Fibroblast of lung (primary cell): ENCODE measurements around the gene MELTF. TPM values are rescaled to one million over a fixed set of nuclear protein-coding genes. Genes with fewer than 3 reads are reported as not detected.

Experiments used
- DNase-seq, 2 donors: peaks; one replicate each; pipeline versions ENCODE4 v3.0.0 to v3.0.0-alpha.2; 2010; ENCODE audit warnings: low read depth in 2 of 2
- H2AFZ ChIP-seq: 2 replicates; pipeline ENCODE4 v1.5.1; 2012; ENCODE audit warnings: low read length, control low read depth, inconsistent platforms
- H3K27ac ChIP-seq: 2 replicates; pipeline ENCODE4 v1.5.1; 2011; ENCODE audit warnings: low read length, control low read depth; ENCODE audit not compliant: insufficient read depth
- H3K27me3 ChIP-seq: 2 replicates; pipeline ENCODE4 v1.5.1; 2011; ENCODE audit warnings: mild to moderate bottlenecking, low read length; ENCODE audit not compliant: control insufficient read depth, insufficient read depth
- H3K36me3 ChIP-seq: 2 replicates; pipeline ENCODE4 v1.5.1; 2011; ENCODE audit warnings: low read length; ENCODE audit not compliant: control insufficient read depth, insufficient read depth
- H3K4me1 ChIP-seq: 2 replicates; pipeline ENCODE4 v1.5.1; 2011; ENCODE audit warnings: low read length; ENCODE audit not compliant: control insufficient read depth, insufficient read depth; ENCODE audit errors: extremely low read depth
- H3K4me2 ChIP-seq: 2 replicates; pipeline ENCODE4 v1.5.1; 2011; ENCODE audit warnings: low read length, control low read depth; ENCODE audit not compliant: insufficient read depth; ENCODE audit errors: extremely low read depth
- H3K4me3 ChIP-seq, 4 experiments: fragments of 200-600 bp in 1 of 4; sonication (generic) in 1 of 4; replicated peaks in 1 of 4; 2 replicates each; pipeline ENCODE4 v1.5.1; 2011 to 2016; ENCODE audit warnings: low read length in 4 of 4, low read depth in 3 of 4, mild to moderate bottlenecking in 3 of 4, control low read depth in 2 of 4, inconsistent platforms in 1 of 4, mixed read lengths in 1 of 4; ENCODE audit not compliant: insufficient read depth in 1 of 4; ENCODE audit errors: control extremely low read depth in 1 of 4
- H3K79me2 ChIP-seq: 2 replicates; pipeline ENCODE4 v1.5.1; 2012; ENCODE audit warnings: mild to moderate bottlenecking, low read length, inconsistent platforms; ENCODE audit not compliant: control insufficient read depth, insufficient read depth
- H3K9ac ChIP-seq: 2 replicates; pipeline ENCODE4 v1.5.1; 2011; ENCODE audit warnings: mild to moderate bottlenecking, low read length, control low read depth; ENCODE audit not compliant: insufficient read depth
- H3K9me3 ChIP-seq: 2 replicates; pipeline ENCODE4 v1.5.1; 2012; ENCODE audit warnings: low read depth, low read length; ENCODE audit not compliant: control insufficient read depth, insufficient read depth
- H4K20me1 ChIP-seq: 2 replicates; pipeline ENCODE4 v1.5.1; 2011; ENCODE audit warnings: low read length; ENCODE audit not compliant: control insufficient read depth, insufficient read depth; ENCODE audit errors: extremely low read depth
- EZH2 ChIP-seq: IDR thresholded peaks from 2 replicates; pipeline ENCODE4 v1.5.1; 2012; ENCODE audit warnings: low read length, control low read depth, mild to moderate bottlenecking; ENCODE audit errors: missing control alignments
- polyA plus RNA-seq, 2 donors: library from polyadenylated mRNA; depleted of rRNA in 1 of 2; stranded (reverse) in 1 of 2; unstranded in 1 of 2; fragments of >200 nt; gene quantifications; 2 replicates each; pipeline ENCODE4 v1.2.1, GENCODE V29; 2011 to 2012; ENCODE audit warnings: missing spikeins in 1 of 2
- total RNA-seq: library from RNA; depleted of rRNA; stranded (reverse); fragments of >200 nt; gene quantifications from 2 replicates; pipeline ENCODE4 v1.2.1, GENCODE V29; 2014
- TF ChIP-seq, protein P1 (sequence below), 2 donors: IDR thresholded peaks in 1 of 2; conservative IDR thresholded peaks in 1 of 2; 1 replicate in 1 of 2; 2 replicates in 1 of 2; pipeline ENCODE4 v1.5.1; 2011 to 2012; ENCODE audit warnings: low read length in 2 of 2, control low read depth in 1 of 2, inconsistent platforms in 1 of 2, low read depth in 1 of 2, mild to moderate bottlenecking in 1 of 2

Gene MELTF
- total and polyA plus RNA-seq, 2 donors (not counting 1 experiment from before 2014, with no cell fraction given): 2.7 to 5.0 TPM

DNA sequence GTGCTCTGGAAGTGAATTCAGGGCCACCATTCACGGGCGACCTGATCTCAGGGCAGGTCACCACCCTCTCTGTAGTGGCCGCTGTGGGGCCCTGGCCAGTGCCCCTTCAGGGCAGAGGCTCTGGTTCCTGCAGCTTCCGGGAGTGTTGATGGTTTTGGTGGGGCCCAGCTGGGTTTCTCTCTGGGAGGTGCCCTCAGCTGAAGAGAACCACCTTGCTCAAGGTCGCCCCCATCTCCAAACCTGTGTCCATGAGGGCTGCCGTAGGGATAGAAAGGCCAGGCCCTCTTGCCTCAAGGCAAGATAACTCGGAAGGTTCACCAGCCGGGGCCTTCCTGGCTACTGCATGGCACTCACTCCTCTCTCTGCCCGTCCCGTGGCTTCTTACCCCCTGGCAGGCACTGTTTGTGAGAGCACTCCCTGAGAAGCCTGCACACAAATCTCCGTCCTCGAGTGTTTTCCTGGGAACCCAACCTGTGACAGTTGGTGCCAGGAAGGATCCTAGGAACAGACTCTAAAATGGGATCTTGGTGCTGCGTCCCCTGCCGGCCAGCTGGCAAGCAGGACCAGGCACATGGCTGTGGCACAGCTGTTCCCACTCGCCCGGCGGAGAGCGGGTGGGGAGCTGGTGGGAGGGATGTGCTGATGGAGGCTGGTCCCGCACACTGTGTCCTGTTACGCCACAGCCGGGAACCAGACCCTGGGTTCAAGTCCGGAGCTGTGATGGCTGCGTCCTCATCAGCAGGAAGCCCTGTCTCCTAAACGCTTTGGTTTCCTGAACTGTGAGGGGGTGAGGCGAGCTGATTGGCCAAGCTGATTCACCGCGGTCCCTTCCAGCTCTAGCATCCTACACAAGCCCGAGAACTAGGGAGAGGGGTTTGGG lies 37.8 kb downstream of the MELTF start:
- H3K79me2 ChIP-seq: no peaks in the 10 kb centered on the region
- H3K4me1 ChIP-seq: no peaks in the 10 kb centered on the region
- peaks cover 7% of the 10 kb centered on the region for H3K27me3 ChIP-seq
- H3K9me3 ChIP-seq: no peaks in the 10 kb centered on the region
- no peaks in the 10 kb centered on the region for H4K20me1 ChIP-seq
- TF ChIP-seq, protein P1, sequence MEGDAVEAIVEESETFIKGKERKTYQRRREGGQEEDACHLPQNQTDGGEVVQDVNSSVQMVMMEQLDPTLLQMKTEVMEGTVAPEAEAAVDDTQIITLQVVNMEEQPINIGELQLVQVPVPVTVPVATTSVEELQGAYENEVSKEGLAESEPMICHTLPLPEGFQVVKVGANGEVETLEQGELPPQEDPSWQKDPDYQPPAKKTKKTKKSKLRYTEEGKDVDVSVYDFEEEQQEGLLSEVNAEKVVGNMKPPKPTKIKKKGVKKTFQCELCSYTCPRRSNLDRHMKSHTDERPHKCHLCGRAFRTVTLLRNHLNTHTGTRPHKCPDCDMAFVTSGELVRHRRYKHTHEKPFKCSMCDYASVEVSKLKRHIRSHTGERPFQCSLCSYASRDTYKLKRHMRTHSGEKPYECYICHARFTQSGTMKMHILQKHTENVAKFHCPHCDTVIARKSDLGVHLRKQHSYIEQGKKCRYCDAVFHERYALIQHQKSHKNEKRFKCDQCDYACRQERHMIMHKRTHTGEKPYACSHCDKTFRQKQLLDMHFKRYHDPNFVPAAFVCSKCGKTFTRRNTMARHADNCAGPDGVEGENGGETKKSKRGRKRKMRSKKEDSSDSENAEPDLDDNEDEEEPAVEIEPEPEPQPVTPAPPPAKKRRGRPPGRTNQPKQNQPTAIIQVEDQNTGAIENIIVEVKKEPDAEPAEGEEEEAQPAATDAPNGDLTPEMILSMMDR (conservative IDR thresholded peaks at IDR 0.05 in 1 of 2, IDR thresholded peaks at IDR 0.05 in 1 of 2; ENCODE audit: low read depth in 1 of 2, low read length in 2 of 2): no peak
- TF ChIP-seq EZH2: no peak
- no peak overlapping the region for H3K9ac ChIP-seq
- H2AFZ ChIP-seq: no peak overlapping the region
- H3K27ac ChIP-seq: no peak overlapping the region
- no peak for DNase-seq
- no peaks in the 10 kb centered on the region for H3K36me3 ChIP-seq
- H3K4me2 ChIP-seq: no peak overlapping the region
- H3K4me3 ChIP-seq: no peak overlapping the region

DNA sequence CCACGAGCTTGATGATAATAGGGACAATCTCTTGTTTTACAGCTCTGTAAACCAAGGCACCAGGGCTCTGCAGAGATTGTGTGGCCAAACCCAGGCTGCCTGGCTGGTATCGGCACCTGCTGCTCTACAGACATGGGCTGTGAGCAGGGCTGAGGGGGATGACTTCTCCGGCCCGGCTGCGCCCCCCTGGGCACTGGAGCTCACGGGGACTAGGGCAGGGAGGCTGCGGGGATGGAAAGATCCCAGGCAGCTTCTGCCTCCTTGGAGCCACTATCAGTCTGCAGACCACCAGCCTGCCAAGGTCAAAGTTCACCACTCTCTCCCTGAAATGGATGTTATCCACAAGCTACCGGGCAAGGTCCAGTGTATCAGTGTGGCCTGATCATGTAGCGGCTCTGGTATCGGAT lies 39.0 kb downstream of the MELTF start:
- Histone ChIP-seq H3K9ac (no peak overlapping the region), H2AFZ (no peak overlapping the region), H3K79me2 (no peaks in the 10 kb centered on the region), H4K20me1 (no peaks in the 10 kb centered on the region), H3K36me3 (no peaks in the 10 kb centered on the region), H3K9me3 (no peaks in the 10 kb centered on the region), H3K4me1 (no peaks in the 10 kb centered on the region), H3K27me3 (peaks cover 7% of the 10 kb centered on the region), H3K4me3 (no peak overlapping the region), H3K27ac (no peak overlapping the region), H3K4me2 (no peak overlapping the region)
- no peak for DNase-seq
- TF ChIP-seq EZH2: no peak
- TF ChIP-seq, protein P1 (conservative IDR thresholded peaks at IDR 0.05 in 1 of 2, IDR thresholded peaks at IDR 0.05 in 1 of 2; ENCODE audit: low read depth in 1 of 2, low read length in 2 of 2): no peak

DNA sequence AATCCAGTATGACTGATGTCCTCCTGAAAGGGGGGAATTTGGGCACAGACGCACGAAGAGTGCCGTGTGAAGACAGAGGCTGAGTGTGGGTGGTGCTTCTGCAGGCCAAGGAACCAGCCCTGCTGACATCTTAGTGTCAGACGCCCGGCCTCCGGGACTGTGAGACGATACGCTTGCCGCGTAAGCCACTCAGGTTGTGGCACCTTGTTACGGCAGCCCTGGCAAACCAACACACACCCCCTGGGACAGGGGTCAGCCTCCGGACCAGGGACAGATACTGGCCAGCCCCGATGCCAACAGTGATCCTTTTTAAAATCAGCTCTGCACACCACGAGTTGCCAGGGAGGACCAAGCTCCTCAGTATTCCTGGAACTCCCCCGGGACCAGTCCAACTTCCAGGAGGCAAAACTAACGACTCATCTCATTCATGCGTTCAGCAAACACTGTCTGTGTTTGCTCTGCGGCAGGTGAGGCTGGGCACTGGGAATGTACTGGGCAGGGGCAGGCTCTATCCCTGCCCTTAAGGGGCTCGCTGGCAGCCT lies 39.8 kb downstream of the MELTF start:
- TF ChIP-seq, protein P1 (conservative IDR thresholded peaks at IDR 0.05 in 1 of 2, IDR thresholded peaks at IDR 0.05 in 1 of 2; ENCODE audit: low read depth in 1 of 2, low read length in 2 of 2): no peak
- no peak for TF ChIP-seq EZH2
- H3K9me3 ChIP-seq: no peaks in the 10 kb centered on the region
- H3K27me3 ChIP-seq: peaks cover 7% of the 10 kb centered on the region
- no peaks in the 10 kb centered on the region for H3K4me1 ChIP-seq
- no peak overlapping the region for H3K27ac ChIP-seq
- H3K36me3 ChIP-seq: no peaks in the 10 kb centered on the region
- H3K9ac ChIP-seq: no peak overlapping the region
- no peak overlapping the region for H3K4me3 ChIP-seq
- H3K4me2 ChIP-seq: no peak overlapping the region
- DNase-seq: no peak
- no peaks in the 10 kb centered on the region for H3K79me2 ChIP-seq
- no peaks in the 10 kb centered on the region for H4K20me1 ChIP-seq
- no peak overlapping the region for H2AFZ ChIP-seq
